WERI-Rb-1 (cell line): Measurements from ENCODE around the gene CBL.
A peak's percentile ranks its signal among the peaks of the same experiment; 100 is the strongest.

Experiments used
- DNase-seq: peaks from one replicate; pipeline ENCODE4 v3.0.0-alpha.2; 2020
- H3K27ac ChIP-seq: fragments of 250-450 bp; sonication (Bioruptor Pico); 2 replicates; pipeline ENCODE4 v1.5.1; 2020; ENCODE audit warnings: mild to moderate bottlenecking, moderate library complexity
- H3K27me3 ChIP-seq: fragments of 250-450 bp; sonication (Bioruptor Pico); 2 replicates; pipeline ENCODE4 v1.5.1; 2021; ENCODE audit warnings: mild to moderate bottlenecking, low read depth, moderate library complexity; ENCODE audit not compliant: insufficient read depth, severe bottlenecking
- H3K36me3 ChIP-seq: fragments of 250-450 bp; sonication (Bioruptor Pico); 2 replicates; pipeline ENCODE4 v1.5.1; 2020; ENCODE audit warnings: mild to moderate bottlenecking, moderate library complexity
- H3K4me3 ChIP-seq: 2 replicates; pipeline ENCODE4 v1.5.1; 2011; ENCODE audit warnings: low read depth, mild to moderate bottlenecking, control low read depth, low read length
- H3K9me3 ChIP-seq: fragments of 250-450 bp; sonication (Bioruptor Pico); 2 replicates; pipeline ENCODE4 v1.5.1; 2021; ENCODE audit warnings: mild to moderate bottlenecking, moderate library complexity; ENCODE audit not compliant: severe bottlenecking
- CTCF ChIP-seq: IDR thresholded peaks from 2 replicates; pipeline ENCODE4 v1.5.1; 2011; ENCODE audit warnings: low read depth, mild to moderate bottlenecking, control low read depth, inconsistent platforms, low read length

The CBL gene

GRCh38 chr11:119205574-119206510 is at the start of gene CBL:
TSS of gene CBL (plus strand) at chr11:119206339. CDS start at chr11:119206418, 79 bp downstream.
- Histone ChIP-seq H3K4me3 (peak within 1 kb of the TSS; percentile 94), H3K27me3 (no peaks in the 10 kb centered on the region), H3K36me3 (no peaks in the 10 kb centered on the region; the same call in 1 of the 2 replicates), H3K27ac (peak within 1 kb of the TSS; percentile 91), H3K9me3 (no peaks in the 10 kb centered on the region)
- TF ChIP-seq CTCF, result peak; percentile 75
- peak; percentile 95 for DNase-seq

GRCh38 chr11:119156496-119156895 is 49.6 kb upstream of the CBL start:
- no peak for DNase-seq
- TF ChIP-seq CTCF, result no peak
- Histone ChIP-seq H3K27me3 (no peaks in the 10 kb centered on the region), H3K27ac (peak overlapping the region; percentile 29), H3K9me3 (no peaks in the 10 kb centered on the region), H3K36me3 (peaks cover 26% of the 10 kb centered on the region), H3K4me3 (no peak overlapping the region)

GRCh38 chr11:119157063-119157462 is 49.1 kb upstream of the CBL start:
- peak overlapping the region; percentile 29 for H3K27ac ChIP-seq
- no peaks in the 10 kb centered on the region for H3K27me3 ChIP-seq
- peak; percentile 84 for DNase-seq
- TF ChIP-seq CTCF, result no peak
- H3K36me3 ChIP-seq, result peaks cover 21% of the 10 kb centered on the region
- H3K4me3 ChIP-seq, result no peak overlapping the region
- no peaks in the 10 kb centered on the region for H3K9me3 ChIP-seq

- peaks cover 20% of the 10 kb centered on the region for H3K36me3 ChIP-seq
- H3K27ac ChIP-seq, result no peak overlapping the region
- H3K4me3 ChIP-seq, result no peak overlapping the region
- no peak for DNase-seq
- no peak for TF ChIP-seq CTCF
- H3K9me3 ChIP-seq, result no peaks in the 10 kb centered on the region
- no peaks in the 10 kb centered on the region for H3K27me3 ChIP-seq
Measured at GRCh38 chr11:119158467-119158866, 47.7 kb upstream of the CBL start.

- H3K9me3 ChIP-seq, result no peaks in the 10 kb centered on the region
- H3K36me3 ChIP-seq, result peaks cover 16% of the 10 kb centered on the region
- H3K27ac ChIP-seq, result no peak overlapping the region
- TF ChIP-seq CTCF, result no peak
- H3K27me3 ChIP-seq, result no peaks in the 10 kb centered on the region
- no peak overlapping the region for H3K4me3 ChIP-seq
- no peak for DNase-seq
Measured at GRCh38 chr11:119160151-119160550, 46.0 kb upstream of the CBL start.
